Activated naive CD4-positive, alpha-beta T cell treated with Interleukin-2 at 50 U/mL for 16 hours (primary cell): Measurements from ENCODE around the gene MX1.

Experiments
- DNase-seq: peaks from one replicate; pipeline ENCODE4 v3.0.0-alpha.2; 2020

MX1 gene

GRCh38 chr21:41425954-41426675, at the start of gene MX1:
TSS of gene MX1 (plus strand) at chr21:41426239. CDS start at chr21:41432071, 5,832 bp downstream.
- DNase-seq = peak; percentile 88

GRCh38 chr21:41377715-41378114, 48.3 kb upstream of the MX1 start:
- DNase-seq = no peak

DNA sequence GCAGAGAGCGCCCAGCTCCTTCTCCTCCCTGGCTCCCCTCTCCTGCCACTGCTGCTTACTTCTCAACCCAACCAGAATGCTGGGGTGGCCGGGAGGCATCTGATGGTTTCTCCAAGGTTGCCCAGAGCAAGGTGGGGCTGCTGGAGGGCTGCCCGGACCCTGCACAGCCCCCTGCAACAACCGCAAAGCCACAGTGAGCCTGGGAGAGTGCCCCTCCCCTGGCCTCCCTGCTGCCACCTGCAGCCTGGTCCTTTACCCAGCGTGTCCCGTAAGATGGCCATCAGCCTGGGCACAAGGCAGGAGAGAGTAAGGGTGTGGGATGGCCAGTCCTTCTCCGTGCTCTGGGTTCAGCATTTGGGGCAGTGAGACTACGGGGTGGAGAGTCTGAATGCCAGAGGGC, 47.2 kb upstream of the MX1 start:
- DNase-seq = no peak

DNA sequence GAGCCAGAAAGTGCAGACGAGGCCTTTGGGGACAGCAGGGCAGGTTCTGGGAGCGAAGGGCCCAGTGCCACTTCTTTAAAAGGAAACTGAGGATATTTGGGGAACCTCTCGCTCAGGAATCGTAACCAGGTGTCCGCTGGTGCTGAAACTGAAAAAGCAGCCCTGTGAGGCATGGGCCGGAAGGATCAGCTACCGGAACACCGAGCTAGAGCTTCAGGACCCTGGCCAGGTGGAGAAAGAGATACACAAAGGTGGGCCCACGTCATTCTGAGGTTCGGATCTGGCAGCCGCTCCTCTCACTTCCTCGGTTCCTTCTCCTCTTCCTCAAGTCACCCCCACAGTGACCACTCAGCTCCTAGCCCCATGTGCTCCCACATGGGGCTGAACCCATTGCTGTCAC, 46.1 kb upstream of the MX1 start:
- no peak for DNase-seq

DNA sequence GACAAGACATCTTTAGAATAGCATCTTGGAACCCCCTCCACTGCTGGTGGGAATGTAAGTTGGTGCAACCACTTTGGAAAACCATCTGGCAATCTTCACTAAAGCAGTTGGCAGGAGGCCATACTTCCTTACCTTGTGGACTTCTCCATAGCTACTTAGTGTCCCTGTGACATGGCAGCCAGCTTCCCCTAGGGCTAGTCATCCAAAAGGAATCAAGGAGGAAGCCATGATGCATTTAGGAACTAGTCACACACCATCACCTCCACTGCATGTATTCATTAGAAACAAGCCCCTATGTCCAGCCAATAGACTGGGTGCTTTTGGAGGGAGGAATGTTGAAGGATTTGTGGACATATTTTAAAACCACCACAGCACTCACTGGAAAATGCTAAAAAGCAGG, 44.3 kb upstream of the MX1 start:
- no peak for DNase-seq

DNA sequence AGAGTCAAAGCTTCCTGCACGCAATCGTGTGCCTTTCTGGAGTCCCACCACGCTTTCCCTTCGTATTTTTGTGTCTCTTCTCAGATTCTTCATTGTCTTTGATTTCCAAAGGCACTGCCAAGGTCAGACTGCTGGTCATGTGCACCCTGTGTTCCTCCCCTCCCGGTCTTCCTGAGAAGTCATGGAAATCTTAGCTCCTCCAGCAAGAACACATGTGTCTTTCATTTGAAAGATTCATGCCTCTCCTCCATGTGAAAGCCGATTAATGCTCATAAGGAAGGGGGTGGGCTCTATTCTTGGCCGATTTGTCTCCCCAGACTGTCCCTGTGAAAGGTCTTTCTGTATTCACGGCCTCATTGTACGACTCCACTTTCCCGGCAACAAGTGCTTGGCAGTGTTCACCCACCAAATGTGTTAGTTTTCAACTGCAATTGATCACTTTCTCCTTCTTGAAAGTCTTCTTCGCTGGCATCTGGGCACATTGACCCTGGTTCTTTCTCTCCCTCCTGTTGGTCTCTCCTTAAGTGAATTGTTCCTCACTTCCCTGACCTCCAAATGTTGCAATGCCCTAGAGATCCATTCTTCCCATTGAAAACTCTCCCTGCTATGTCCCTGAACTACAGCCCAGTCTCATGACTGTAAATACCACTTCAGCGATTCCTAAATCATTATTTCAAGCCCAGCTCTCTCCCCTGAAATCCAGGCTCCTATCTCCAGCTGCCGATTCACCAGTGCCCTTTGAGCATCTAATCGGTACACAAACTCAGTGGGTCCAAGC, 38.8 kb upstream of the MX1 start:
- DNase-seq = no peak

GRCh38 chr21:41387824-41388223, 38.2 kb upstream of the MX1 start:
- no peak for DNase-seq

DNA sequence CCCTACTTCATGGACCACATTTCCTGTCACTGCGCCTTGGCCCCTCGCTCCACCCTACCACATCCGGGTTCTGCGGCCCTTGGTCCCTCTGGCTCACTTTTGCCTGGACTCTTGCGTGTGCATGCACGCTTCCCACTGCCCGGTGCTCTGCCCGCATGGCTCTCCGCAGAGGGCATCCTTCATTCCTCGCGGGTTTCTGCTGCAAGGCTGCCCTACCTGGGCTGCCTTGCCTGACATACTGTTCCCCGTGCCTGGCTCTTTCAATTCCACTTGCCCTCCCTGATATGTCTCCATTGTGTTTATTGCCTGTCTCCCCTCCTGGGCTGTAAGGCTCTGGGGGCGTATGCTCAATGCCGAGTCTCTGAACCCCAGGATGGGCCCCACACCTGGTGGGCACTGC, 37.8 kb upstream of the MX1 start:
- no peak for DNase-seq

DNA sequence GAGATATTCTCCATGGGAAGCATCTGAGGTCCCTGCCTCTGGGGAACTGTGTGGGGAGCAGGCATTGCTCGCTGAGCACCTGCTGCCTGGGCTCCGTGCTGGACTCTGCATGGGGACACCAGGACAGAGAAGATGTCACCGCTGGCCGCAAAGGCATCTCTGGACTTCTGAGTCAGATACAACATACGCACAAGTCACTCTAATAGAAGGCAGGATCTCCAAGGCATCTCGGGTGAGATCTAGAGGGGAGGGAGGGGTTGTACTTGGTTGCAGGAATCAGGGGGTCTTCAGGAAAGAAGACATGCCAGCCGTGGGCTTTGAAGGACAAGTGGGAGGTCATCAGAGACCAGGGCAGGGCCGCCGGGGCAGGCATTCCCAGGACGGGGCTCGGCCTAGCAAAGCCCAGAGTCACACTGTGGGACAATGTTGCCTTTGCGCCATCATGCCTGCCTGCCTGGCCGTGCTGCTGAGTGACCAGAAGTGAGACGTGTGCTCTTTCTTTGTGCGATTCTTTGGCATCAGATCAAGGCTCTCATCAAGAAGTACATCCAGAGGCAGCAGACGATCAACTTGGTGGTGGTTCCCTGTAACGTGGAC, 35.9 kb upstream of the MX1 start:
- DNase-seq = no peak

DNA sequence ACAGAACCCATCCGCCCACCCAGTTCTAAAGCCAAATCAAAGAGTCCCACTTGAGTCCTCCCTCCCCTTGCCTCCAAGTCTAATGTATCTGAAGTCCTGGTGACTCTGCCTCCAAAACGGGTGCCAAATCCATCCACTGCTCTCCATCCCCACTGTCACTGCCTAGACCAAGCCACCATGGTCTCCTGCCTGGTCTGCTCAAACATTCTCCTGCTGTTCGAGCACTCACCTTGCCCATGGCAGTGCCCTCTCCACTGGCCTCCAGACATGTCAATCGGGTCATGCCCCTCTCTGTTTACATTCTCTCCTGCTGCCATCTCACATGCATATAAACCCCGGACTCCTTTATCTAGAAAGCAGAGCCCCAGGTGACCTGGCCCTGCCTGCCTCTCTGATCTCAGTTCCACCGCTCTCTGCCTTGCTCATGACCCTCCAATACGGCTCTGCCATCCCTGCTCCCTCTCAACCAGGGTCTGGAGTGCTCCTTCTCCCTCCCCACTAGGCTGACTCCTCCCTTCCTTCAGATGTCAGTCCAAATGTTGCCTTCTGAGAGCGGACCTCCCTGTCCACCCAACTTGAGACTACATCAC, 32.1 kb upstream of the MX1 start:
- DNase-seq = no peak

DNA sequence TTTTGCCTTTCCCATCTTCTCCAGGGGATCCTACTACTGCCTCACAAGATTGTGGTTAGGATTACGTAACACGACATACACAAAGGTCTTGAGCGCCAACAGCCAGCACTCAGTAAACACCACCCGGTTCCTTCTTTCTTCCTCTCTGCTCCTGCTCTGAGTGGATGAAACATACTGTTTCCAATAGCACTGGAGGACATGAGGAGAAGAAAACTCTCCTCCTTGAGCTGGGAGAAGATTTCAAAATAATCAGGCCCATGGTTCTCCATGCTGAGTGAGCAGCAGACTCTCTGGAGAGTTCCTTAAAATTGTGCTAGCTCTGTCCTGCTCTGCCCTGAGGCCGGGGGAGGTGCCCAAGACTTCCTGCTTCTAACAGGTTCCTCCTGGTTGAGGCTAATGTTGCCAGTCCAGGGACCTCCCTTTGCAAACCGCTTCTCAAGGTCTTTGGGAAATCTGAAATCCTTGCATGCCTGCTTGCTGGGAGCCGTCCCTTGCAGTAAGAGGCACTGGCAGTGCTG, 29.4 kb upstream of the MX1 start:
- no peak for DNase-seq

DNA sequence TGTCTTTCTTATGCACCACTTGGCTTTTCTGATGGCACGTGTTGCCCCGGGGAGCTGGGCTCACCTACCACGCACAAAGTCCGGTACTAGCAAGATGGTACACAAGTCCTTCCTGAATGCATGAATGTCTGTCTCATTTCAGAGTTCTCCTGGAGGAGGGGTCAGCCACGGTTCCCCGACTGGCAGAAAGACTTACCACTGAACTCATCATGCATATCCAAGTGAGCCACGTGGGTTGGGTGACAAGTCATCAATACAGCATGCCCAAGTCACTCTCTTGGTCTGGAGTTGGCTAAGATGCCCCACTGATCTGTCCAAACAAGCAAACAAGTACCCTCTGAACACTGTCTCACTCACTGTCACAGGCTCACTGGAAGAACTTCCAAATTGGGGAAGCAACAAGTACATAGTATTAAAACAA, 28.6 kb upstream of the MX1 start:
- DNase-seq = no peak

DNA sequence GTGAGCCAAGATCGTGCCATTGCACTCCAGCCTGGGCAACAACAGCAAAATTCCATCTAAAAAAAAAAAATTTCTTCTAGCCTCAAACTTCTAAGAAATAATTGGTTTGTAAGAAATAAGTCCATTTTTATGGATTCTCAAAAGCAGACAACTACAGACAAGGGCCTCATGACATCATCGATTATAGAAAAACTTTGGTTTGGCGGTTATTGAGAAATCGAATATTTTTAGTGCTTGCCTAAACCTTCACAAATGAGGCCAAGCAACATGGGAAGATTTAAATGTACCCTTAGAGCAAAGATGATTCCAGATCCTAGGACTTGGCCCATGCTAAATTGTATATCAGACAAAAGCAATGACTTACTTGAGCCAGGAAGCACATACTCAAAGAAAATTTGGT, 27.8 kb upstream of the MX1 start:
- DNase-seq = no peak

- no peak for DNase-seq
Measured at GRCh38 chr21:41398831-41399230, 27.2 kb upstream of the MX1 start.

DNA sequence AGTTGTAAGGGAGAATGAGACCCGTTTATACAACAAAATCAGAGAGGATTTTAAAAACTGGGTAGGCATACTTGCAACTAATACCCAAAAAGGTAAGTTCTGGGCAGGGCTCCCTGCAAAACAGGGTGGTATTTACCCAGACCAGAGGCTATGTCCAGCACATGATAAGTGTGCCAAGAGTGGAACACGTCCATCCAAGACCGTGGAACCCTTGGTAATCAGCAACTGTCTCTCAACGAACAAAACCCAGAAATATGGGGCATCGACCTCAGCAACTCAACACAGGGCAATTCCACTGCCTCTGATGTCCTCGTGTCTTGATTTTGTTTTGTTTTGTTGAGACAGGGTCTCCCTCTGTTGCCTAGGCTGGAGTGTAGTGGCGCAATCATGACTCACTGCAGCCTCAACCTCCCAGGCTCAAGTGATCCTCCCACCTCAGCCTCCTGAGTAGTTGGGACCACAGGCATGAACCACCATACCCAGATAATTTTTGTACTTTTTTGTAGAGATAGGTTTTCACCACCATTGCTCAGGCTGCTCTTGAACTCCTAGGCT, 26.7 kb upstream of the MX1 start:
- DNase-seq = no peak

DNA sequence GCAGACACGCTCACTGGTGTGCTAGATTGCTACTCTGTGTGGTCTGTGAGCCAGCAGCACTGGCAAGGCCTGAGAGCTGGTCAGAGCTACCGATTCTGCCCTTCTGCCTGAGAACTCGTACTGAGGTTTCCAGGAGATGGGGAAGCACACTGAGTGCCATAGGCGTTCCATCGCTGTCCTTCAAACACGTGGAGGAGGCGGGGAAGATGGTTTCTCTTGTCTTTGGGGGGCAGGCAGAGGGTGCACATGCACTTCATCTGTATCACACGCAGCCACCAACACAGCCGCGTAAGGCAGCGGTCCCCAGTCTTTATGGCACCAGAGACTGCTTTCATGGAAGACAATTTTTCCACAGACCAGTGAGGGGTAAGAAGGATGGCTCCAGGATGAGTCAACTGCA, 23.8 kb upstream of the MX1 start:
- no peak for DNase-seq

- DNase-seq = no peak
Measured at GRCh38 chr21:41402796-41403195, 23.2 kb upstream of the MX1 start.

DNA sequence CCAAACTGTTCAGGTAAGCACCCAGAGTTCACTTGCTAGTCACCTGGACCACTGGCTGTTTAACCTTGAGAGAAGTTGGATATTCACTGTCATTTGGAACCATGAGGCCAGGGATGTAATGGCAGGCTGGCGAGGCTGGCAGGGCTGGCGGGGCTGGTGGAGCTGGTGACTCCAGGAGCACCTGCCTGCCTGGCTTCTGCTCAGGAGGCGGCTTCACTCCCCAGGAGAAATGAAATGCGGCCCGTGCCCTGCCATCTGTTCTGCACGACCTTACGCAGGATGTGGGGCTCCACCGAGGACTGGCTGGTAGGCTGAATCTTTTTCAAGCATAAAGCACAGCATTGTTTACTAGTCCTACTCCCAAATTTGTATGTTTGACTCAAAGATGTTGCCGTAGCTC, 22.7 kb upstream of the MX1 start:
- DNase-seq = no peak

GRCh38 chr21:41403966-41404365, 22.1 kb upstream of the MX1 start:
- no peak for DNase-seq

- no peak for DNase-seq
Measured at GRCh38 chr21:41405321-41405720, 20.7 kb upstream of the MX1 start.

DNA sequence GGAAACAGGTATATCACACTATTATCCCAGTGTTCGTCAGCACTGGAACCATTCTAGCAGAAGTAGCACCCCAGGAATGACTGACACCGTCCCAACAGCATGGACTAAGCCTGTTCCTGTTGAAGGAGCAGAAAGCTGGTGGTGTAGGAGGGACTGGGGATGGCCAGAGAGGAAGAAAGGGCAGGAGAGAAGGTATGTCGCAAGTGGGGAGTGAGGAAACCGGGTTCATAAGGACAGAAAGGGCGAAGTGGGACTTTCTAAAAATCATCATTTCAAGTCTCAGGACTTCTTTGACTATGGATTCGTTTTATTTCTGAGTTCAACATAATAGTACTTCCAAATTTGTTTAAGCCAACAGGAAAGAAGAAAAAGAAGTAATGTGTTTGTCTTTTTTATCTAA, 19.7 kb upstream of the MX1 start:
- DNase-seq = no peak

GRCh38 chr21:41407541-41408460, 18.2 kb upstream of the MX1 start:
- no peak for DNase-seq
